HepG2 (cell line): ENCODE measurements around the gene LHPP. TPM values are rescaled to one million over a fixed set of nuclear protein-coding genes. Genes with fewer than 3 reads are reported as not detected.

ENCODE experiments used
- CENPT ChIP-seq: sonication (generic); formaldehyde crosslinking; IDR thresholded peaks from 2 replicates; pipeline ENCODE4 v1.8.0; 2022; ENCODE audit warnings: low read depth, mild to moderate bottlenecking, moderate library complexity, missing genetic modification reagents
- KLF12 ChIP-seq: sonication (generic); formaldehyde crosslinking; IDR thresholded peaks from 2 replicates; pipeline ENCODE4 v1.4.0; 2020; ENCODE audit warnings: missing genetic modification reagents, borderline replicate concordance
- MAFF ChIP-seq: IDR thresholded peaks from 2 replicates; pipeline ENCODE4 v1.6.1; 2011; ENCODE audit warnings: low read depth, low read length, improper control_type of control experiment
- MBNL3 ChIP-seq: fragments of 250-450 bp; sonication (Bioruptor Pico); conservative IDR thresholded peaks from 2 replicates; pipeline ENCODE4 v1.8.0; 2022; ENCODE audit warnings: mild to moderate bottlenecking, inconsistent platforms
- MYC ChIP-seq: sonication (generic); formaldehyde crosslinking; IDR thresholded peaks from 2 replicates; pipeline ENCODE4 v1.9.0; 2021; ENCODE audit warnings: missing genetic modification reagents, borderline replicate concordance
- NFRKB ChIP-seq: fragments of 450-650 bp; IDR thresholded peaks from 2 replicates; pipeline ENCODE4 v1.6.1; 2017
- PHF8 ChIP-seq: sonication (generic); formaldehyde crosslinking; IDR thresholded peaks from 2 replicates; pipeline ENCODE4 v1.5.0; 2020; ENCODE audit warnings: missing genetic modification reagents
- RBAK ChIP-seq: sonication (generic); formaldehyde crosslinking; IDR thresholded peaks from 2 replicates; pipeline ENCODE4 v1.5.1; 2020; ENCODE audit warnings: mild to moderate bottlenecking, missing genetic modification reagents
- WIZ ChIP-seq: sonication (generic); formaldehyde crosslinking; IDR thresholded peaks from 2 replicates; pipeline ENCODE4 v1.5.1; 2020; ENCODE audit warnings: mild to moderate bottlenecking, missing genetic modification reagents
- ZNF292 ChIP-seq: sonication (generic); formaldehyde crosslinking; IDR thresholded peaks from 2 replicates; pipeline ENCODE4 v1.8.1; 2022; ENCODE audit warnings: mild to moderate bottlenecking, low read depth, missing genetic modification reagents, borderline replicate concordance
- ZNF333 ChIP-seq: sonication (generic); formaldehyde crosslinking; IDR thresholded peaks from 2 replicates; pipeline ENCODE4 v1.4.0; 2020; ENCODE audit warnings: mild to moderate bottlenecking, missing genetic modification reagents, borderline replicate concordance
- ZNF615 ChIP-seq: sonication (generic); formaldehyde crosslinking; IDR thresholded peaks from 2 replicates; pipeline ENCODE4 v1.5.0; 2020; ENCODE audit warnings: mild to moderate bottlenecking, missing genetic modification reagents, borderline replicate concordance
- ZNF670 ChIP-seq: sonication (generic); formaldehyde crosslinking; IDR thresholded peaks from 2 replicates; pipeline ENCODE4 v1.8.0; 2022; ENCODE audit warnings: mild to moderate bottlenecking, missing genetic modification reagents, borderline replicate concordance
- ZNF766 ChIP-seq: sonication (generic); formaldehyde crosslinking; IDR thresholded peaks from 2 replicates; pipeline ENCODE4 v1.5.0; 2020; ENCODE audit warnings: missing genetic modification reagents, borderline replicate concordance
- polyA plus RNA-seq, 8 experiments: library from polyadenylated mRNA; depleted of rRNA in 3 of 8; stranded (reverse) in 7 of 8; unstranded in 1 of 8; fragments of >200 nt; fragmentation: Illumina TruSeq in 4 of 8; extraction: Trizol in 4 of 8; gene quantifications; 2 replicates each; pipeline versions ENCODE4 v1.2.1 to v1.2.3, GENCODE V29; 2011 to 2016; ENCODE audit warnings: low read depth in 4 of 8, missing spikeins in 1 of 8, mixed read lengths in 1 of 8; ENCODE audit not compliant: insufficient read depth in 1 of 8
- total RNA-seq, 5 experiments: library from RNA; depleted of rRNA; stranded (reverse); fragments of >200 nt; fragmentation: Illumina TruSeq; extraction: Trizol; gene quantifications; 2 replicates each; pipeline ENCODE4 v1.2.3, GENCODE V29; 2016; ENCODE audit warnings: low read depth in 1 of 5
- TF ChIP-seq, protein P1 (sequence below), 2 experiments: fragments of 450-650 bp in 1 of 2; sonication (generic) in 1 of 2; formaldehyde crosslinking in 1 of 2; IDR thresholded peaks; 2 replicates each; pipeline versions ENCODE4 v1.6.1 to v1.8.0; 2016 to 2022; ENCODE audit warnings: antibody characterized with exemption in 1 of 2, mild to moderate bottlenecking in 1 of 2, missing genetic modification reagents in 1 of 2
- TF ChIP-seq, protein P2 (sequence below): sonication (generic); formaldehyde crosslinking; IDR thresholded peaks from 2 replicates; pipeline ENCODE4 v1.4.0; 2020; ENCODE audit warnings: mild to moderate bottlenecking, missing genetic modification reagents
- TF ChIP-seq, protein P3 (sequence below): sonication (generic); formaldehyde crosslinking; IDR thresholded peaks from 2 replicates; pipeline ENCODE4 v1.5.1; 2020; ENCODE audit warnings: missing genetic modification reagents, mild to moderate bottlenecking, borderline replicate concordance

Gene LHPP
- total and polyA plus RNA-seq, 2 of the 13 experiments (the other 11 are each of a cell fraction or from before 2014, with no cell fraction given) = 5.2 to 13.1 TPM

DNA sequence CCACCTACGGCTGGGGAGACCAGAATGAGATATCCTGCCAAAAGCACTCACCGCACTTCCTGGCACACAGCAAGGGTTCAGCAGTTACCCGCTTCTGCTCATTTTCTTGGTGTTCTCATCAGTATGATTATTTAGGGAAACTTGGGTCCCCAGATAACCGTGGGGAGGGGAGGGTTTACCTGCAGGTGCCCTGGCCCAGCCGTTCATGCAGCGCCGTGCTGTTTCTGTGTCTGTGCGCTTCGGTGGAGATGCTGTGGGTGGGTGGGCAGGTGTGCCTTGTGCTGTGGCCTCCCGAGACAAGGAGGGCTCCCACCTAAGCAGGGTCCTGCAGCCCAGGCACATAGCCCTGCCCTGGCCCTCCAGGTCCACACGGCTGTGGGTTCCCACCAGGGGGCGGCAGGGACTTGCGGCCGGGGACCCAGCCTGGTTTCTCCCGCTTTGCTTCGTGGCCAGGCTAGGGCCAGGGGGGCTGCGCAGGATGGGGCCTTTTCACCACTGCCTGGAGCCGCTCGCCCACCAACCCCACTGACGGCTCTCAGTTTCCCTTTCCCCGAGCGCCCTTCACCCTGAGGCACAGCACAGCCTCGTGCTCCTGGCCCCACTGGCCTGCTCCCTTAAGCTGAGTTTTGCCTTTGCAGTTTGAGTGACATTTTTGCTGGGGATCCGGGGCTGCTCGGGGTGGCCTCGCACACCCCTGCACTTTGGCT lies 78.5 kb downstream of the LHPP start (continued):
- TF ChIP-seq, protein P1, sequence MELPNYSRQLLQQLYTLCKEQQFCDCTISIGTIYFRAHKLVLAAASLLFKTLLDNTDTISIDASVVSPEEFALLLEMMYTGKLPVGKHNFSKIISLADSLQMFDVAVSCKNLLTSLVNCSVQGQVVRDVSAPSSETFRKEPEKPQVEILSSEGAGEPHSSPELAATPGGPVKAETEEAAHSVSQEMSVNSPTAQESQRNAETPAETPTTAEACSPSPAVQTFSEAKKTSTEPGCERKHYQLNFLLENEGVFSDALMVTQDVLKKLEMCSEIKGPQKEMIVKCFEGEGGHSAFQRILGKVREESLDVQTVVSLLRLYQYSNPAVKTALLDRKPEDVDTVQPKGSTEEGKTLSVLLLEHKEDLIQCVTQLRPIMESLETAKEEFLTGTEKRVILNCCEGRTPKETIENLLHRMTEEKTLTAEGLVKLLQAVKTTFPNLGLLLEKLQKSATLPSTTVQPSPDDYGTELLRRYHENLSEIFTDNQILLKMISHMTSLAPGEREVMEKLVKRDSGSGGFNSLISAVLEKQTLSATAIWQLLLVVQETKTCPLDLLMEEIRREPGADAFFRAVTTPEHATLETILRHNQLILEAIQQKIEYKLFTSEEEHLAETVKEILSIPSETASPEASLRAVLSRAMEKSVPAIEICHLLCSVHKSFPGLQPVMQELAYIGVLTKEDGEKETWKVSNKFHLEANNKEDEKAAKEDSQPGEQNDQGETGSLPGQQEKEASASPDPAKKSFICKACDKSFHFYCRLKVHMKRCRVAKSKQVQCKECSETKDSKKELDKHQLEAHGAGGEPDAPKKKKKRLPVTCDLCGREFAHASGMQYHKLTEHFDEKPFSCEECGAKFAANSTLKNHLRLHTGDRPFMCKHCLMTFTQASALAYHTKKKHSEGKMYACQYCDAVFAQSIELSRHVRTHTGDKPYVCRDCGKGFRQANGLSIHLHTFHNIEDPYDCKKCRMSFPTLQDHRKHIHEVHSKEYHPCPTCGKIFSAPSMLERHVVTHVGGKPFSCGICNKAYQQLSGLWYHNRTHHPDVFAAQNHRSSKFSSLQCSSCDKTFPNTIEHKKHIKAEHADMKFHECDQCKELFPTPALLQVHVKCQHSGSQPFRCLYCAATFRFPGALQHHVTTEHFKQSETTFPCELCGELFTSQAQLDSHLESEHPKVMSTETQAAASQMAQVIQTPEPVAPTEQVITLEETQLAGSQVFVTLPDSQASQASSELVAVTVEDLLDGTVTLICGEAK (IDR thresholded peaks at IDR 0.05) = no peak
- TF ChIP-seq, protein P1 (CRISPR knock-in tag; IDR thresholded peaks at IDR 0.05) = no peak
- TF ChIP-seq MAFF (no peak), ZNF766 (no peak), PHF8 (CRISPR knock-in tag) (no peak), WIZ (CRISPR knock-in tag) (no peak), ZNF615 (CRISPR knock-in tag) (no peak), MYC (CRISPR knock-in tag) (no peak), MBNL3 (CRISPR knock-in tag) (no peak), NFRKB (no peak), RBAK (CRISPR knock-in tag) (0 out of 2 replicates have a peak, but pooled peaks have one; percentile 40), KLF12 (CRISPR knock-in tag) (no peak), CENPT (CRISPR knock-in tag) (no peak), ZNF333 (CRISPR knock-in tag) (no peak), ZNF670 (CRISPR knock-in tag) (no peak), ZNF292 (CRISPR knock-in tag) (no peak)
- TF ChIP-seq, protein P2, sequence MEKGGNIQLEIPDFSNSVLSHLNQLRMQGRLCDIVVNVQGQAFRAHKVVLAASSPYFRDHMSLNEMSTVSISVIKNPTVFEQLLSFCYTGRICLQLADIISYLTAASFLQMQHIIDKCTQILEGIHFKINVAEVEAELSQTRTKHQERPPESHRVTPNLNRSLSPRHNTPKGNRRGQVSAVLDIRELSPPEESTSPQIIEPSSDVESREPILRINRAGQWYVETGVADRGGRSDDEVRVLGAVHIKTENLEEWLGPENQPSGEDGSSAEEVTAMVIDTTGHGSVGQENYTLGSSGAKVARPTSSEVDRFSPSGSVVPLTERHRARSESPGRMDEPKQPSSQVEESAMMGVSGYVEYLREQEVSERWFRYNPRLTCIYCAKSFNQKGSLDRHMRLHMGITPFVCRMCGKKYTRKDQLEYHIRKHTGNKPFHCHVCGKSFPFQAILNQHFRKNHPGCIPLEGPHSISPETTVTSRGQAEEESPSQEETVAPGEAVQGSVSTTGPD (CRISPR knock-in tag) = no peak
- TF ChIP-seq, protein P3, sequence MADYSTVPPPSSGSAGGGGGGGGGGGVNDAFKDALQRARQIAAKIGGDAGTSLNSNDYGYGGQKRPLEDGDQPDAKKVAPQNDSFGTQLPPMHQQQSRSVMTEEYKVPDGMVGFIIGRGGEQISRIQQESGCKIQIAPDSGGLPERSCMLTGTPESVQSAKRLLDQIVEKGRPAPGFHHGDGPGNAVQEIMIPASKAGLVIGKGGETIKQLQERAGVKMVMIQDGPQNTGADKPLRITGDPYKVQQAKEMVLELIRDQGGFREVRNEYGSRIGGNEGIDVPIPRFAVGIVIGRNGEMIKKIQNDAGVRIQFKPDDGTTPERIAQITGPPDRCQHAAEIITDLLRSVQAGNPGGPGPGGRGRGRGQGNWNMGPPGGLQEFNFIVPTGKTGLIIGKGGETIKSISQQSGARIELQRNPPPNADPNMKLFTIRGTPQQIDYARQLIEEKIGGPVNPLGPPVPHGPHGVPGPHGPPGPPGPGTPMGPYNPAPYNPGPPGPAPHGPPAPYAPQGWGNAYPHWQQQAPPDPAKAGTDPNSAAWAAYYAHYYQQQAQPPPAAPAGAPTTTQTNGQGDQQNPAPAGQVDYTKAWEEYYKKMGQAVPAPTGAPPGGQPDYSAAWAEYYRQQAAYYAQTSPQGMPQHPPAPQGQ = no peak
